Measurements from ENCODE around the gene BTBD6.

Gene BTBD6

GRCh38 chr14:105240811-105241576 lies 7.3 kb upstream of the BTBD6 start:
- no peak for TF ChIP-seq FOXP2 (optimal IDR thresholded peaks at IDR 0.05; ENCODE audit: borderline replicate concordance, extremely low read depth, extremely low read length, insufficient read depth)
- TF ChIP-seq POLR2AphosphoS5 (IDR thresholded peaks at IDR 0.05; ENCODE audit: low read depth, low read length), result no peak
- no peak for TF ChIP-seq SIN3A (IDR thresholded peaks at IDR 0.05; ENCODE audit: borderline replicate concordance, insufficient read depth, low read length)
- no peak for TF ChIP-seq TAF1 (IDR thresholded peaks at IDR 0.05; ENCODE audit: borderline replicate concordance, insufficient read depth, low read length)
- no peak for TF ChIP-seq REST (IDR thresholded peaks at IDR 0.05; ENCODE audit: insufficient read depth in 1 of 2, low read depth in 2 of 2, low read length in 2 of 2)

GRCh38 chr14:105241641-105242040 lies 6.7 kb upstream of the BTBD6 start:
- TF ChIP-seq FOXP2 (optimal IDR thresholded peaks at IDR 0.05; ENCODE audit: borderline replicate concordance, extremely low read depth, extremely low read length, insufficient read depth) (no peak), POLR2AphosphoS5 (IDR thresholded peaks at IDR 0.05; ENCODE audit: low read depth, low read length) (no peak), SIN3A (IDR thresholded peaks at IDR 0.05; ENCODE audit: borderline replicate concordance, insufficient read depth, low read length) (no peak), TAF1 (IDR thresholded peaks at IDR 0.05; ENCODE audit: borderline replicate concordance, insufficient read depth, low read length) (no peak), REST (IDR thresholded peaks at IDR 0.05; ENCODE audit: insufficient read depth in 1 of 2, low read depth in 2 of 2, low read length in 2 of 2) (no peak)

DNA sequence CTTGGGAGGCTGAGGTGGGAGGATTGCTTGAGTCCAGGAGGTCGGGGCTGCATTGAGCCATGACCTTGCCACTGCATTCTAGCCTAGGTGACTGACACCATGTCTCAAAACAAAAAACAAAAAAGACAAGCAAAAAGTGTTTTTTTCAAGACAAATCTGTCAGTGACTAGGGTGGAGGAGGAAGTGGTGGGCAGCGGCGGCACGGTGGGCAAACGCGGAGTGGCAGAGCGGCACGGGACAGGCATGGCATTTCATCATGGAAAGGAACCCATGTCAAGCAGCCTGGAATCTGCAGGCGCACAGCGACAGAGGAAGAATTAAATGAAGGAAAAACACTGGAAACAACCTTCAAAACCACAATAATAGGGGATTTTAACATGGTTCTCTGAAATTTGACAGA lies 4.0 kb upstream of the BTBD6 start:
- TF ChIP-seq REST (IDR thresholded peaks at IDR 0.05; ENCODE audit: insufficient read depth in 1 of 2, low read depth in 2 of 2, low read length in 2 of 2), result no peak
- TF ChIP-seq FOXP2 (optimal IDR thresholded peaks at IDR 0.05; ENCODE audit: borderline replicate concordance, extremely low read depth, extremely low read length, insufficient read depth), result no peak
- TF ChIP-seq SIN3A (IDR thresholded peaks at IDR 0.05; ENCODE audit: borderline replicate concordance, insufficient read depth, low read length), result no peak
- TF ChIP-seq POLR2AphosphoS5 (IDR thresholded peaks at IDR 0.05; ENCODE audit: low read depth, low read length), result no peak
- TF ChIP-seq TAF1 (IDR thresholded peaks at IDR 0.05; ENCODE audit: borderline replicate concordance, insufficient read depth, low read length), result no peak

GRCh38 chr14:105247026-105247425 lies 1.3 kb upstream of the BTBD6 start:
- no peak for TF ChIP-seq TAF1 (IDR thresholded peaks at IDR 0.05; ENCODE audit: borderline replicate concordance, insufficient read depth, low read length)
- no peak for TF ChIP-seq POLR2AphosphoS5 (IDR thresholded peaks at IDR 0.05; ENCODE audit: low read depth, low read length)
- no peak for TF ChIP-seq FOXP2 (optimal IDR thresholded peaks at IDR 0.05; ENCODE audit: borderline replicate concordance, extremely low read depth, extremely low read length, insufficient read depth)
- no peak for TF ChIP-seq REST (IDR thresholded peaks at IDR 0.05; ENCODE audit: insufficient read depth in 1 of 2, low read depth in 2 of 2, low read length in 2 of 2)
- no peak for TF ChIP-seq SIN3A (IDR thresholded peaks at IDR 0.05; ENCODE audit: borderline replicate concordance, insufficient read depth, low read length)
